Type B pancreatic cell (in vitro differentiated cells): ENCODE measurements around the gene AFF3. TPM values are rescaled to one million over a fixed set of nuclear protein-coding genes. Genes with fewer than 3 reads are reported as not detected.
A peak's percentile ranks its signal among the peaks of the same experiment; 100 is the strongest.
"Not testable (repeated sequence)": the region's sequence is repeated elsewhere in the genome, so short reads cannot be mapped to it uniquely, and the experiment has no call there.

Experiments used
- DNase-seq: peaks from one replicate; pipeline ENCODE4 v3.0.0; 2021; ENCODE audit warnings: mixed read lengths; ENCODE audit not compliant: unreplicated experiment; ENCODE audit errors: extremely low spot score
- H3K27ac Mint-ChIP-seq: 2 replicates; pipeline ENCODE4 v1.8.0; 2021; ENCODE audit warnings: mild to moderate bottlenecking, mixed read lengths
- H3K27me3 Mint-ChIP-seq: 2 replicates; pipeline ENCODE4 v1.8.0; 2021; ENCODE audit warnings: mixed read lengths
- H3K36me3 Mint-ChIP-seq: 2 replicates; pipeline ENCODE4 v1.8.0; 2021; ENCODE audit warnings: mixed read lengths
- H3K4me1 Mint-ChIP-seq: one replicate; pipeline ENCODE4 v1.8.0; 2021; ENCODE audit warnings: mixed read lengths; ENCODE audit not compliant: unreplicated experiment
- H3K4me3 Mint-ChIP-seq: 2 replicates; pipeline ENCODE4 v1.8.0; 2021; ENCODE audit warnings: mild to moderate bottlenecking, mixed read lengths
- H3K9me3 Mint-ChIP-seq: 2 replicates; pipeline ENCODE4 v1.8.0; 2021; ENCODE audit warnings: mixed read lengths
- total RNA-seq: library from RNA; stranded (reverse); gene quantifications from 2 replicates; pipeline ENCODE4 v1.2.1, GENCODE V29; 2021; ENCODE audit warnings: low replicate concordance
- TF ChIP-seq, protein P1 (sequence below): fragments of 200-600 bp; sonication (generic); conservative IDR thresholded peaks from 2 replicates; pipeline ENCODE4 v1.5.0; 2021; ENCODE audit warnings: antibody characterized with exemption, mild to moderate bottlenecking

Gene AFF3
- total RNA-seq, 1 donor from 2014 or later = 29.2 TPM

DNA sequence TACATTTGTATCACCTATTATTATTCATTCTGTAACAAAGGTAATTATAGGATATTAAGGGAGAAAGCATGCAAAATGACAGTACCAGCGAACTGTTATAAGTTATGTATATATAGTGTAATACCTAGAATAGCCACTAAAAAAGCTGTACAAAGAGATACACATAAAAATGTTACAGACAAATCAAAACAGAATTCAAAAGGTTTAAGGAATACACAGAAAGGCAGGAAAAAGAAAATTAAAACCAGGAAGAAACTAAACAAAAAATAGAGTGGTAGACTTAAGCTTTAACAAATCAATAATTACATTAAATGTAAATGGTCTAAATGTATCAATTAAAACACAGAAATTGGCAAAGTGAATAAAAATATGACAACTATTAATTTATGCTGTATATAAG is 476.1 kb downstream of the AFF3 start:
- TF ChIP-seq, protein P1, sequence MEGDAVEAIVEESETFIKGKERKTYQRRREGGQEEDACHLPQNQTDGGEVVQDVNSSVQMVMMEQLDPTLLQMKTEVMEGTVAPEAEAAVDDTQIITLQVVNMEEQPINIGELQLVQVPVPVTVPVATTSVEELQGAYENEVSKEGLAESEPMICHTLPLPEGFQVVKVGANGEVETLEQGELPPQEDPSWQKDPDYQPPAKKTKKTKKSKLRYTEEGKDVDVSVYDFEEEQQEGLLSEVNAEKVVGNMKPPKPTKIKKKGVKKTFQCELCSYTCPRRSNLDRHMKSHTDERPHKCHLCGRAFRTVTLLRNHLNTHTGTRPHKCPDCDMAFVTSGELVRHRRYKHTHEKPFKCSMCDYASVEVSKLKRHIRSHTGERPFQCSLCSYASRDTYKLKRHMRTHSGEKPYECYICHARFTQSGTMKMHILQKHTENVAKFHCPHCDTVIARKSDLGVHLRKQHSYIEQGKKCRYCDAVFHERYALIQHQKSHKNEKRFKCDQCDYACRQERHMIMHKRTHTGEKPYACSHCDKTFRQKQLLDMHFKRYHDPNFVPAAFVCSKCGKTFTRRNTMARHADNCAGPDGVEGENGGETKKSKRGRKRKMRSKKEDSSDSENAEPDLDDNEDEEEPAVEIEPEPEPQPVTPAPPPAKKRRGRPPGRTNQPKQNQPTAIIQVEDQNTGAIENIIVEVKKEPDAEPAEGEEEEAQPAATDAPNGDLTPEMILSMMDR = peak; percentile 62
- Mint-ChIP-seq H3K4me3 (no peak overlapping the region), H3K27ac (no peak overlapping the region), H3K9me3 (peaks cover 17% of the 10 kb centered on the region), H3K36me3 (peaks cover 13% of the 10 kb centered on the region), H3K27me3 (peaks cover 4% of the 10 kb centered on the region), H3K4me1 (peaks cover 11% of the 10 kb centered on the region)
- no peak for DNase-seq

DNA sequence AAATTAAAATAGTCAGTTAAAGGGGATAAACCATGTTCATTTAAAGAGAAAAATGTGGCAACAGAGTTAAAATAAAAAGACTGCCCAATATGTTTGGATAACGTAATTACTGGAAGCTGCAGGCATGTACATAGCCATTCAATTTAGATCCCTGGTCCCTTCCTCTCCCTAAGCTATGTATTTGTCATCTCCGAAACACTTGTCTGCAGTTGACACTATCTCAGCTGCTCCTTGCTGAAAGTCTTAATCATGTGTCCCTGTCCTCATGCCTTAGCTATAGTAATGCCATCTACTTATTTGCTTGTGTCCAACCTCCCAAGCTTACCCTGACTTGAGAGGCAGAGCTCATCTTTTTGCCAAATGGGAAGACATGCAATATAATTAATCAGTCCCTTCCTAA is 478.7 kb downstream of the AFF3 start:
- Mint-ChIP-seq H3K36me3 (peaks cover 8% of the 10 kb centered on the region), H3K27me3 (peaks cover 4% of the 10 kb centered on the region), H3K4me1 (peaks cover 15% of the 10 kb centered on the region), H3K4me3 (no peak overlapping the region), H3K9me3 (peaks cover 12% of the 10 kb centered on the region), H3K27ac (no peak overlapping the region)
- TF ChIP-seq, protein P1 = no peak
- no peak for DNase-seq

DNA sequence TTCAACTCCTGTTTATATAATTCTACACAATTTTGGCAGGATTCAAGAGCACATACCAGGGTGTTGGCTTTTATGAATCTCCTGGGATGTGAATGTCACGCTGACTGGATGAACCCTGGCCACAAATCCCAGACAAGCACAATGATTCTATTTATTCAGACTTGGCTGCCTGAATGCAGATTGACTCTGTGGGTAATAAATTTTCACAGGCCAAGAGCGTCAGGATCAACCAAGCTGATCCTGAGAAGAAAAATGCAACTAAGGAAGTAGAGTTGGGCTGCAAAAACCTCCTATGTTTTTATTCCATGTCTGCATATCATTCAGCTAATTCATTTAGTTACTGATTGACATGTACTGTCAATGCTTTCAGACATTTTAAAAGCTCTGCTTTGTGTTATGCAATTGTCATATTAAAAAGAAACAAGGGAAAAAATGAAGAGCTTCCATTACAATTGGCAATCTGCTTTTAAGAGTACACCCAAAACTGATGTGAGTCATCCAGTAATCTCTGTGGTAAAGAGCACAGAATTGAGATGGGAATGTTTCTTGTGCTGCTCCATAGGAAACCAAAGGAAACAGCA is 479.5 kb downstream of the AFF3 start:
- Mint-ChIP-seq H3K36me3 (peaks cover 8% of the 10 kb centered on the region), H3K27ac (no peak overlapping the region), H3K9me3 (peaks cover 12% of the 10 kb centered on the region), H3K4me1 (peaks cover 15% of the 10 kb centered on the region), H3K4me3 (no peak overlapping the region), H3K27me3 (peaks cover 4% of the 10 kb centered on the region)
- TF ChIP-seq, protein P1 = no peak
- no peak for DNase-seq

DNA sequence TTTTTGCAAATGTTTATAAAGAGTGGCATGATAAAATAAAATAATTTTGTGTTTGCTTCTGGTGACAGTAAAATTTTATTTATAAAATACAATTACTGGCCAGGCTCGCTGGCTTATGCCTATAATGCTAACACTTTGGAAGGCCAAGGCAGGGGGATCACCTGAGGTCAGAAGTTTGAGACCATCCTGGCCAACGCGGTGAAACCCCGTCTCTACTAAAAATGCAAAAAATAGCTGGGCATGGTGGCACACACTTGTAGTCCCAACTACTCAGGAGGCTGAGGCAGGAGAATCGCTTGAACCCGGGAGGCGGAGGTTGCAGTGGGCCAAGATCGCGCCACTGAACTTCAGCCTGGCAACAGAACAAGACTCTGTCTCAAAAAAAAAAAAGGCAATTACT is 480.6 kb downstream of the AFF3 start:
- not testable (repeated sequence) for H3K27ac Mint-ChIP-seq, H3K4me3 Mint-ChIP-seq, H3K36me3 Mint-ChIP-seq, H3K27me3 Mint-ChIP-seq, DNase-seq
- Mint-ChIP-seq H3K9me3 (peaks cover 11% of the 10 kb centered on the region), H3K4me1 (peaks cover 17% of the 10 kb centered on the region)

DNA sequence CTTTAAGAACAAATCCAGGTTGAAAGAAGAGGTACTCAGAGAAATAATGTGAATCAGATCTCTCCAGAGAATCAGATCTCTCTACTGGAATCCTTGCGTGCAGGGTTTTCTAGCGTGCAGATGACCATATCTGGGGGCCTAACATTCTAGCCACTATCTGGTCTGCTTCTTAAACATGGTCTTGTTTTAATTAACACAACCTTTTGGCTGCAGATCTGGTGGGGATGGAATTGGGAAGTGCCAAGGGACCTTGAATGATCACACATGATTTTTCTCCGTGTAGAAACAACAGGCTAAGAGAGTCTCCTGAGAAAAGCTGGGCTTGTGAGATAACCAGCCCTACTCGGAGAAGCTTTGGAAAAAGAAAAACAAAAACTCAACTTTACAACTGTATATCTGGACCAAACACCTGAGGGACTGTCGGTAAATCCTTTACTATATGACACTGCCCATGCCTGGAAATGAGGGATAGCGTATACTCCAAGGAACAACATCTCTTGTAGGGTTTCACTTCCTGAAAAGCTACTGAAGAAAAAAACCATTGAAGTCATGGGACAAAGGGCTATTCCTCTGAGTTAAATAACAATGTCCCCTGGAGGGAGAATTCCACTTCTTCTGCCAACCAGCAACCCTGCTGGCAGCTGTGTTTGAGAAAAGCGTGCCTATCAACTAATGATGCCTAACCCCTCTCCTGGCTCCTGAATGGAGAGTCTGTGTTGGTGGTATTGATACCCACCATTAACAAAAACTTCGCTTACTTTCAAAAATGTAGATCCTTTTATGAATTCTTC is 481.6 kb downstream of the AFF3 start:
- no peak overlapping the region for H3K27ac Mint-ChIP-seq
- no peaks in the 10 kb centered on the region for H3K27me3 Mint-ChIP-seq
- TF ChIP-seq, protein P1 = no peak
- peaks cover 19% of the 10 kb centered on the region for H3K4me1 Mint-ChIP-seq
- DNase-seq = no peak
- H3K4me3 Mint-ChIP-seq = no peak overlapping the region
- no peaks in the 10 kb centered on the region for H3K36me3 Mint-ChIP-seq
- peaks cover 1% of the 10 kb centered on the region for H3K9me3 Mint-ChIP-seq

DNA sequence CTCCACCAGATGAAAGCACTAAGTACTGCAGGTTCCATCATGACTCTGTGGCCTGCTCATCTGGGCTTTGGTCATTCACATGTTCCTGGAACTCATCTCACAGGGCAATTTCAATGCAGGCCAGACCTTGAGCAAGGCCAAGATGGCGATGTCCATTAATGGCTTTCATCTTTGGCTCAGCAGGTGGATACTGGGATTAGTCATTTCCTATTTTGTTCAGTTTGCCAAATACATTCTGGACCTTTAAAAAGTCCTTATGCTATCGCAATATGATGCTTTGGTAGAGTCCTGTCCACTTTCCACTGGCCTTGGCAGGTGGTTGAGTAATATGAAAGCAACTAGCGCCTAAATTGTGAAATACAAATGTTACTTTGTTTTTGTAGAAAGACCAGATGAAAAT is 482.5 kb downstream of the AFF3 start:
- H3K4me1 Mint-ChIP-seq = peaks cover 19% of the 10 kb centered on the region
- no peak for DNase-seq

More for the DNA sequence above, 482.5 kb downstream of the AFF3 start:
- no peak overlapping the region for H3K4me3 Mint-ChIP-seq
- no peaks in the 10 kb centered on the region for H3K36me3 Mint-ChIP-seq
- no peaks in the 10 kb centered on the region for H3K27me3 Mint-ChIP-seq
- TF ChIP-seq, protein P1 = no peak
- no peaks in the 10 kb centered on the region for H3K9me3 Mint-ChIP-seq
- no peak overlapping the region for H3K27ac Mint-ChIP-seq
